ENCODE data around the gene KIF13A.

Gene KIF13A

DNA sequence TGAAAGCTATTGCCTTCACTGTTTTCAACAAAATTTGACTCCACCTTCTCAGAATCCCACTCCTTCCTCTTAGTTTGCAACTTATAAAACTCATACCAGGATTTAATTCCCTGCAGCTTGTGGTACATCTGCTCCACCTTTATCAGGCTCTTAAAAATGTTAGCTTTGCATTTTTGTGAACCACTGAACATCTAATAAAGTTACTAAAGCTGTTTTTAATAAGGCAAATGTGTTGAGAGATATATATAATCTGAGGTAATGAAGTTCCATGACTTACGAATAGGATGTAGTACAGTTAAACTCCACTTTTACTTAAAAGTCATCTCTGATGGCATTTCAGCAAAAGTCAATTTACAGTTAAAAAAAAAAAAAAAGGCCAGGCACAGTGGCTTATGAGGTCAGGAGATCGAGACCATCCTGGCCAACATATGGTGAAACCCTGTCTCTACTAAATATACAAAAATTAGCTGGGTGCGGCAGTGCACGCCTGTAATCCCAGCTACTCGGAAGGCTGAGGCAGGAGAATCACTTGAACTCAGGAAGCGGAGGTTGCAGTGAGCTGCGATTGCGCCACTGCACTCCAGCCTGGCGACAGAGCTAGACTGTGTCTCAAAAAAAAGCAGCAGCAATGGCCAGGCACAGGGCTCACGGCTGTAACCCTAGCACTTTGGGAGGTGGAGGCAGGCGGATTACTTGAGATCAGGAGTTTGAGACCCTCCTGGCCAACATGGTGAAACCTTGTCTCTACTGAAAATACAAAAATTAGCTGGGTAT is 106.2 kb downstream of the KIF13A start:
- no peak overlapping the region for H3K27ac ChIP-seq
- no peak for DNase-seq (ENCODE audit: low spot score)
- TF ChIP-seq, protein P1, sequence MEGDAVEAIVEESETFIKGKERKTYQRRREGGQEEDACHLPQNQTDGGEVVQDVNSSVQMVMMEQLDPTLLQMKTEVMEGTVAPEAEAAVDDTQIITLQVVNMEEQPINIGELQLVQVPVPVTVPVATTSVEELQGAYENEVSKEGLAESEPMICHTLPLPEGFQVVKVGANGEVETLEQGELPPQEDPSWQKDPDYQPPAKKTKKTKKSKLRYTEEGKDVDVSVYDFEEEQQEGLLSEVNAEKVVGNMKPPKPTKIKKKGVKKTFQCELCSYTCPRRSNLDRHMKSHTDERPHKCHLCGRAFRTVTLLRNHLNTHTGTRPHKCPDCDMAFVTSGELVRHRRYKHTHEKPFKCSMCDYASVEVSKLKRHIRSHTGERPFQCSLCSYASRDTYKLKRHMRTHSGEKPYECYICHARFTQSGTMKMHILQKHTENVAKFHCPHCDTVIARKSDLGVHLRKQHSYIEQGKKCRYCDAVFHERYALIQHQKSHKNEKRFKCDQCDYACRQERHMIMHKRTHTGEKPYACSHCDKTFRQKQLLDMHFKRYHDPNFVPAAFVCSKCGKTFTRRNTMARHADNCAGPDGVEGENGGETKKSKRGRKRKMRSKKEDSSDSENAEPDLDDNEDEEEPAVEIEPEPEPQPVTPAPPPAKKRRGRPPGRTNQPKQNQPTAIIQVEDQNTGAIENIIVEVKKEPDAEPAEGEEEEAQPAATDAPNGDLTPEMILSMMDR (IDR thresholded peaks at IDR 0.05): no peak
- no peak overlapping the region for H3K4me3 ChIP-seq

DNA sequence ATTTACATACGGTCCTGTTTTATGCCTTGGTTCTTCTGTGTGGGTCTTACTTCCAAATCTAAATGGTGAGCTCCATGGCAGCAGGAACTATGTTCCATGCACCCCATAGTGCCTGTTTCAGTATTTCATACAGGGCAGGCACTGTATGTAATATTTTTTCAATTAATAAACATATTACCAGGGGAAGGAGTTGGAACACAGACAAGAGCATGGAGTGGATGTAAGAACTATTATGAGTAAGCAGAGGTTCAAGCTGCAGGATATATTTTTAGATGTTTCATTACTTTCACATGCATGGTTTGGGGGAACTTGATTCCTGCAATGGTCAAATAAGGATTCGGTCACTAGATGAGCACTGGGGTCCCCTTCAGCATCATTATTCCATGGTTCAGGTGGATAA is 108.3 kb downstream of the KIF13A start:
- DNase-seq (ENCODE audit: low spot score): no peak
- Histone ChIP-seq H3K4me3 (no peak overlapping the region), H3K27ac (no peak overlapping the region)
- TF ChIP-seq, protein P1 (IDR thresholded peaks at IDR 0.05): no peak

DNA sequence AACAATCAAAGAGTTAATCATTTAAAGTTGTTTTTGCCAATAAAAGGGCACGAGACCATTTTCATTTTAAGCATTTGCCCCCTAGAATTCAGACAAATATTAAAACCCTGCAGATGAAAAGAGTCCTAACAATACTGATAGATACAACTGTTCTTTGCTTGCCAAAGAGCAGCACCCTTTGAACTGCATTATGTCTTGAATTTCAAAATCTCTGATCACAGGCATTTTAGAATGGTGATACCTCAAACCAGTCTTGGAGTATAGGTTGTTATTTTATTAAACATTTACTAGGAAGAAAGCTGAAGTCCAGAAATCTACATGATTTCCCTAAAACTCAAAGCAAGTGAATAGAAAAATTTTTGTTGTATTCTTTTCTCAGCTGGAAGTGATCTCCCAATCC is 108.7 kb downstream of the KIF13A start:
- Histone ChIP-seq H3K27ac (no peak overlapping the region), H3K4me3 (no peak overlapping the region)
- TF ChIP-seq, protein P1 (IDR thresholded peaks at IDR 0.05): no peak
- no peak for DNase-seq (ENCODE audit: low spot score)

DNA sequence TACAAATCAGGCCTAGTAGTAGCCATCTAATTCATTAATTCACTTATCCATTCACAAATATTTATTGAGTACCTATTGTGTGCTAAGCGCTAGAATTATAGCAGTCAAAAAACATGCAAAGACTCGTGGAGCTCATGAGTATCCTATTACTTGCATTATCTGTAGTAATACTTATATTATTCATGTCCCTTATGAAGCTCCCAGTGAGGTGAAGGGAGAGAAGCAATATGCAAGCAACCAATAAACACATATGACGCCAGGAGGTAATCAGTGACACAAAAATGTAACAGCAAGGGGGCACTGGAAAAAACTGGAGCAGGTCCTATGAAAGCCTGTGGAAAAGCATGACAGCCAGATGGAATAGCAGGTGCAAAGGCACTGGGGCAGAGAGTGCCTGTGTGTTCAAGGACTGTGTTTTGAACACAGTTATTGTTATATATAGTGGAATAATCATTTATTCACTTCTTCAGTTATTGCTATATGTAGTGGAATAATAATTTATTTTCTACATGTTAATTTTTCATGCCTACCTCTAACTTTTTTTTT is 109.5 kb downstream of the KIF13A start:
- Histone ChIP-seq H3K4me3 (no peak overlapping the region), H3K27ac (no peak overlapping the region)
- no peak for DNase-seq (ENCODE audit: low spot score)
- TF ChIP-seq, protein P1 (IDR thresholded peaks at IDR 0.05): no peak

DNA sequence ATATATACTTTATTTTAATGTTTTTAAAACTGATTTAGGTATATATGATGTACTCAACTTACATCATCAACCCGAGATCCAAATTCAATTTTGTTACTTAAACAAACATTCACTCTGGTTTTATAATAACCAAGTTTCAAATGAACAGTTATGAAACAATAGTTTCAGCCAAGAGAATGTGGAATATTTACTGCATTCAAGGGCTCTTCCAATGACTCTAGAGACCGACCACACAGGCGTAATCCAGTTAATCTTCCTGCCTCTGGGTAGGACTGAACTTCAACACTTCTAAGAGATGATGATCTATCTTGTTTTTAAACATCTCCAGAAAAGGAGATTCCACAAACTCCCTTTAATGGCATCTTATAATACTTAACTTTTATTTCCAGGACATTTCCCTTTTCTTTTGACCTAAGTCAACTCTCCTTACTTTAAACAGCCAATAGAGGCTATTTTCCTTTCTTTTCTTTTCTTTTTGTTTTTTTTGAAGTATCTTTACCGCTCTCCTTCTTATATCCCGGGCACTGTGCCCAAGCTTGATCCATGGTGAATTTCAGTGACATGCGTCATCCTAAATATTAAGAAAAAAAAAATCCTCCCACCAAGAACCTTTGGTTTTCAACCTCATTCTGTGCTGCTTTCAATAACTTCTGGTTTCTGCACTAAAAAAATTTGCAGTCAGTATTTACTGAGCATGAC is 110.1 kb downstream of the KIF13A start:
- no peak overlapping the region for H3K27ac ChIP-seq
- no peak for DNase-seq (ENCODE audit: low spot score)
- TF ChIP-seq, protein P1 (IDR thresholded peaks at IDR 0.05): no peak
- no peak overlapping the region for H3K4me3 ChIP-seq

DNA sequence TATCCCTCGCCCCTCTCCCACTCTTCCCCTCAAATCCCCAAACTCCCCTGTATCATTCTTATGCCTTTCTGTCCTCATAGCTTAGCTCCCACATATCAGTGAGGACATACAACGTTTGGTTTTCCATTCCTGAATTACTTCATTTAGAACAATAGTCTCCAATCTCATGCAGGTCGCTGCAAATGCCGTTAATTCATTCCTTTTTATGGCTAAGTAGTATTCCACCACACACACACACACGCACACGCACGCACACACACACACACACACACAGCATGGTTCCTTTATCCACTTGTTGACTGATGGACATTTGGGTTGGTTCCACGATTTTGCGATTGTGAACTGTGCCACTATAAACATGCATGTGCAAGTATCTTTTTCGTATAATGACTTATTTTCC is 112.7 kb downstream of the KIF13A start:
- TF ChIP-seq, protein P1 (IDR thresholded peaks at IDR 0.05): no peak
- Histone ChIP-seq H3K4me3 (no peak overlapping the region), H3K27ac (no peak overlapping the region)
- no peak for DNase-seq (ENCODE audit: low spot score)
